Ramos (cell line): ENCODE measurements around the gene SNED1.

Experiments used
- in situ Hi-C: fragments of 300-500 bp; cut with MboI; formaldehyde crosslinking; loops from one replicate; pipeline ENCODE4 v1.14.3; 2022; ENCODE audit warnings: low sequenced_read_pairs; ENCODE audit not compliant: unreplicated experiment

Gene SNED1

DNA sequence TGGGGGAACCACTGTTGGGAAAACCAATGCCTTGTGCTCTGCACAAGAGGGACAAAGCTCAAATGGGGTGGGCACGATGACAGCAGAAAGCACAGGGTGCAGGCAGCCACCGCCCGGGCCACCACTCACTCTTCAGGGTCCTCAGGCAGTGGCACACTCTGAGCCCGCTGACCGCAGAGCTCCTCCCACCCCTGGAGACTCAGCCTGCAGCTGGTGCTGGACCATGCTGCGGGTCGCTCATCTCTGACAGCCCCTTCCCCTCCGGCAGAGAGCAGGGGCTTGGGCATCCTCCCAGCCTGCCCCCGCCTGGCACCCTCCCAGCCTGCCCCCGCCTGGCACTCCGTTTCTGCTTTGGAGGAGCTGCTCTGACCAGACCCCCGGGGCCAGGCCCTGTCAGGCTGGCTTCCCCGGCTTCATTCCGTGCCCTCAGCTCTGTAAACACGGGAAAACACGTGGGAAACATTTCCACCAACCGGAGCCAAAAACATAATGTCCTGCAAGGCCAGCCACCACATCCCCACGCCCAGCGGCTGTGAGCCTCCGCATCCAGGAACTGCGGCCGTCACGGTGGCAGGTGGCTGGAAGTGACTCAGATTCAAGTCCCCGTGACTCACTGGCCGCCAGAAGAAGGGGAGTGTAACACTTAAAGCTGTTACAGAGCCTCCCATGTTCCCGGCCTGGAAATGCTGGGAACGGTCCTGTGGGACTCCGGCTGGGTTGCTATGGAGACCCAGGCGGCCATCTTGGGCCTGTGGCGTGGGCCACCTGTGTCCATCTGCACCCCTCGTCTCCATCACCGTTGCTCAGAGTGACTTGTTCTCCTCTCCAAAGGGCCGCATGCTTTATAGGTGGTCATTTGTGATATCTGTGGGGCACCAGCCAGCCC is 6.8 kb upstream of the SNED1 start:
- in situ Hi-C loops: no loop called here

DNA sequence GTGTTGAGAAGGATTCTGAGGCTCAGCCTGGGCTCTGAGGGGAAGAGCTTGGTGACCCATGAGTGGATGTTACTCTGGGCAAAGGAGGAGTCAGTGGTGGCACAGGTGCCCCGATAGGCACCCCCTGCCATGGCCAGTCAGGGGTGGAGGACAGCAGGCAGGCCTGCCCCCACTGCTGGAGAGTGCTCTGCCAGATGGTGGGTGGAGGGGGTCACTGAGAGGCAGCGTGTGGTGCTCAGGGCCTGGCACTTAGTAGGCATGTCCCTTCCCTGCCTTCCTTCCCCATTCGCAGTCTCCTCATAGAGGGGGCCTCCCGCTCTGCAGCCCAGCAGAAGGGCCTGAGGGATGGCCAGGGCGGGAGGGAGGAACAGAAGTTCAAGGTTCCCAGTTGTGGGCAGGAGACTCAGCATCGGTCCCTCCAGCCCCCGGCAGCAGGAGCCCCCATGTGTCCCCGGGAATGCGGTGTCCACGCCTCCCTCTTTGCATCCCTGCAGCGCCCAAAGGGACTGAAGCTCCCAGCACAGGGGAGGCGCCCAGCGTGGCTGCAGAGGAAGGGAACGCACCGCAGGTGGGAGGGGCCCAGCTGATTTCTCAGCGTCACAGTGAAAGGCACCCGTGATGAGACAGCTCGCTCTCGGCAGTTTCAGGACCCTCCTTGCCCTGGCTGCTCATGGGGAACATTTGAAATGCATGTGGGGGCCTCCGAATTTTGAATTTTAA is 5.7 kb upstream of the SNED1 start:
- in situ Hi-C loops: no loop called here

DNA sequence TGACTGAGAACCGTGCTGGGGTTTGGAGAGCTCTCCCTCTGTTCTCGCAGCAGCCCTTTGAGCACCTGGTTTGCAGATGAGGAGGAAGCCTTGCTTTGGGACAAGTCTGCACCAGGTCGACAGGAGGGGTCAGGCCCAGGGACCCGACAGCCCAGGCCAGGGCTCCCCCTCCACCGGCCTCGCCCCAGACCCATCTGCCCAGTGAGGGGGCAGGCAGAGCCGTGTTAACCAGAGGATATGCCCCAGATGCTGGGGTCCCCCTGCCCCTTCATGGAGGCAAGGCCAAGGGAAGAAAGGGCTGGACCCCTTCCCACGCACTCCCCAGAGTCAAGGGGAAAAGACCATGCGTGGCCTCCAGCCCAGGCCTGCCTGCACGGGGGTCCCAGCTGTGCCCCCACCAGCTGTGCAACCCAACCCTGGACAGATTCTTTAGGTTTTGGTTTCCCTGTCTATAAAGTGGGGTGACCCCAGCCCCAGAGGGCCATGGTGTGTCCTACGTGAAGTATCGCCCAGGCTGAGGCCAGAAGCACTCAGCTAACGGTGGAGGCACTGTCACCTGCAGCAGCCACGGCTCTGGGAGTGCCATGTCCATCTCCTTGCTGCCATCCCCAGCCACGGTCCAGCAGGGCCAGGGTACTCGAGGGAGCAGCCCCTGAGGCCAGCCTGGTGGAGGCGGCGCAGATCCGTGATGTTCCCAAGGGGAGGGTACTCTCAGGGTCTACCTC is 4.8 kb upstream of the SNED1 start:
- in situ Hi-C loops: no loop called here

DNA sequence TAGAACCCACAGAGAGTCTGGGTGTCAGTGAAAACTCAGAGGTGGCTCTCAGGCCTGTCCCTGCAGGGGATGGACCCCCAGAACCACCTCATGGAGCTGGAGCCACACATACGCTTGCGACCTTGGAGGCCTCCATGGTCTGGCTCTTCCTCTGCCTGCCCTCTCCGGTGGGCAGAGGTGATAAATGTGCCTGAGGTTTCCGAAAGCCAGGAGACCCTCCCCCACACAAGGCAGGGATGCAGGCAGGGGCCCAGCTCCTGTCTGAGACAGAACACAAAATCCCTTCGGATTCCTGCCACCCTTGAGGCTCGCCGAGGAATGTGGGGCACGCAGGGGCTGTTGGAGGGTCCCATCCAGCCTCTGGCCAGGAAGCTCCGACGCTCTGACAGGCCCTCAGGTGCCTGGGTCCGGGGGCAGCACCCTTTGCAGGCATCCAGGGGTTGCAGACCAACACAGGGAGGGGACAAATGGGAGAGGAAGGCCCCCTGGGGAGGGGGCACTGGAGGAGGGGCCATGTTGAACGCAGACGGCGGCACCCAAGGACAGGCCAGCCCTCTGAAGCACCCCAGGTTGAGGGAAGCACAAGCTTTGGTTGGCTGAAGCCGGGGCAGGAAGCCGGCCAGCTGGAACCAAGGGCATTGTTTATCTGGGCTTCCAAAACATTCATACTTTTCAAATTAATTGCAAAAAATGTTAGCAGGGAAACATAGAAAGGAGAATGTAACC is 4.1 kb upstream of the SNED1 start:
- in situ Hi-C loops: no loop called here

DNA sequence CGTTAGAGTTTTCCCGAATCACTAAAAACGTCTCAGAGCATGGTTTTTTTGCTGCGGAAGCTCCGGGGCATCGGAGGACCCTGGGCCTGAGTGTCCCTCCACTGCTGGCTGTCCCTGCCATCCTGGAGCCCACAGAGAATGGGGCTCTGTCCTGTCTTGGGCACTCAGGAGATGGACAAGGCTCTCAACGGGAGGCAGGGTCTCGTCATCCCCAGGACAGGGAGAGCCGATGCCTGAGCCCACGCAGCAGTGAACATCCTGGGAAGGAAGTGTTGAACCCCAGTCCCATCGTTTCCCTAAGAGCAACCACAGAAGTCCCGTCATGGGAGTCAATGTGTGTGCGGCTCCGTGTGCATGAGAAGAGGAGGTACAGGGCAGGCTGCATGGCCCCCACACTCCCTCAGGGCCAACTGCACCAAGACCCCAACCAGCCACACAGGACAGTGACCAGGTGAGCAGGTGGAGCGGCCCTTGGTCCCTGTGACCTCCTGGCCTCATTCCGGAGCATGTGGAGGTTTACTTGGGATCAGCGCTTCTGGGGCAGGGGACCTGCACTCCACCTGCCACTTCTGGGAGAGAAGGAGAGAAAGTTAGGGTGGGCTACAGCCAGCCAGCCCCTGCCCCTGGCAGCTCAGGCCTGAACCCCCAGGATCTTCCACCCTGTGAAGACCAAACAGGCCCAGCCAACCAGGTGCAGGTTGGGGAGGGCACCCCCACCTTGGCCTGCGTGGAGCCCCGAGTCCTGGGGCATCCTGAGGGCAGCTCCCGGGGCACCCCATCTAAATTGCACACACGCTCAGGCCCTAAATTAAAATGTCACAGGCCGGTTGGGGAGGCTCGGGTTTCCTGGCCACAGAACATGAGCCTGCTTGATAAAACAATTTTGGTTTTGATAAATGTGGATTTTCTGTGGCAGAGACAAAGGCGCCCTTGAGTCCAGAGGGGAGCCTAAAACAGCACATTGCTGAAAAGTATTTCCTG is 3.1 kb upstream of the SNED1 start:
- in situ Hi-C loops: no loop called here

DNA sequence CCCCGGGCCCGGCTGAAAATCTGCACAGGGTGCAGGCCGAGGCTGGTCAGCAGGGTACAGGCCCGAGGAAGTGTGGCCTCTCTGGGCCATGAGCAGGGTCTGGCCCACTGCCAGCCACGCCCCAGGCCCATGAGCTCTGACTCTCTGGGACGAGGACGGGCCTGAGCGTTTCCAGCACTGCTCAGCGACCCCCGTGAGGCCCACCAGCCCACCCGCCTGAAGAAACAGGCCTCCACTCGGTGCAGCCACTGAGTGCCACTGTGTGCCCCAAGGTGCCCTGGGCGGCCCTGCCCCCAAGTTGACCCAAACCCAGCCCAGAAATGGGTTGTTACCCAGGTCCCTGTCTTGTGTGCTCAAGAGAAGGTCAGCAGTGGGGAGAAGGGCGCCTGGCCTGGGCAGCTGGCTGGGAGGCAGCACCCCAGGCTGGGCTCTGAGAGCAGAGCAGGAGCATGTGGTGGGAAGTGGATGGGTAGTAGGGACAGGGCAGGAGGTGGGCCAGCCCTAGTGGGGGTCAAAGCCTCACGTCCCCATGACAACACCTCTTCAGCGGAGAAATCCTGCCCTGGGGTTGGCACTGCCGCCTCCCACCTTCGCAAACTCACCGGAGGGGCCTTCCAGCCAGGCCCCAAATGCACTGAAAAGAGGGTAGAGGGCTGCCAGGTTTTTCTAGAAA is 2.1 kb upstream of the SNED1 start:
- in situ Hi-C loops: no loop called here

DNA sequence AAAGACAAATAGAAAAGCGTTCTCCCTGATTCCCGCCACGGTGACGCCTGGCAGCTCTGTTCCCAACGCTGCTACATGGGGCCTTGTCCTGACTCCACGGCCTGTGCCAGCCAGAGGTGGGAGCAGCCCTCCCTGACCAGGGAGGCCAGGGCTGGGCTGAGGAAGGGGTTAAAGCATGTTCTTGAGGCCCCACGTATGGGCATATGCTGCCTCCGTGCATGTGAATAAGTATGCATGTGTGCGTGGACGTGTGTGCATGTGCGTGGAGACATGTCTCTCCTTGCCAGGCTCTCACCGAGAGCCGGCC is 1.6 kb upstream of the SNED1 start:
- in situ Hi-C loops: no loop called here

DNA sequence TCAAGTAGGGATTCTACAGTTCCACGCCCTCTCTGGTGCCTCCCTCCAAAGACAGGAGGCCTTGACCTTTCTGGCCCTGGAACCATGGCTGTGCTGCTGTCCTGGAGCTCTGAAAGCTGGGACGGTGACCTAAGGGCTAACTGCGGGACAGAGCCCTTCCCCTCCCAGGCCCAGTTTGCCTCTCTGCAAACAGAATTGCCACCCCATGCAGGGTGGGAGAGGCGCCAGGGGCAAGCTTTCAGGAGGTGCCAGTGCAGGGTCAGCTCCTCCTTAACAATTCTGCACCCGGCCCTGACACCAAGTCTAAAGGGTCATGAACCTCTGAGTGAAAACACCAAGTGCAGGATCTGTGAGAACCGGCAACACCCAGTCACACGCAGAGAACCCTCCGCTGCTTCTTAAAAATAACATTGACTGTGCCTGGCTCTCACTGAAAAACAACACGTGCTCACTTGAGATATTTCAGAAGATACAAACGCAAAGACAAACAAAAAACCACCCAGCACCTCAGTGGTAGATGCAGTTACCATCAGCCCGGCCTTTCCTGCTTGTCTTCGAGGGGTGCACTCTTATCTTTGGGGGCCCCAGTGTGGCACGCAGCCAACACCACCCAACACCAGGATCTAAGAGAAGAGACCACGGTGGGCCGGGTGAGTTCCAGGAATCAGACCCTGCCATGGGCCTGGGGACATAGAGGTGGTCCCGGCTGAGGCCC is 1.1 kb upstream of the SNED1 start:
- in situ Hi-C loops: no loop called here

DNA sequence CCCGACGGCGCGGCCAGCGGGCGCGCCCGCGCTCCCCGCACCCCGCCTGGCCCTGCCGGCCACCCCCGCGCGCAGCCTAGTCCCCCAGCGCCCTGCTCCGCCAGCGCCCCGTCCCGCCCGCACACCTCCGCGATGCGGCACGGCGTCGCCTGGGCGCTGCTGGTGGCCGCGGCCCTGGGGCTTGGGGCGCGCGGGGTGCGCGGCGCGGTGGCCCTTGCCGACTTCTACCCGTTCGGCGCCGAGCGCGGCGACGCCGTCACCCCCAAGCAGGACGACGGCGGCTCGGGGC is 232 bp downstream of the SNED1 start:
- in situ Hi-C loops: no loop called here

DNA sequence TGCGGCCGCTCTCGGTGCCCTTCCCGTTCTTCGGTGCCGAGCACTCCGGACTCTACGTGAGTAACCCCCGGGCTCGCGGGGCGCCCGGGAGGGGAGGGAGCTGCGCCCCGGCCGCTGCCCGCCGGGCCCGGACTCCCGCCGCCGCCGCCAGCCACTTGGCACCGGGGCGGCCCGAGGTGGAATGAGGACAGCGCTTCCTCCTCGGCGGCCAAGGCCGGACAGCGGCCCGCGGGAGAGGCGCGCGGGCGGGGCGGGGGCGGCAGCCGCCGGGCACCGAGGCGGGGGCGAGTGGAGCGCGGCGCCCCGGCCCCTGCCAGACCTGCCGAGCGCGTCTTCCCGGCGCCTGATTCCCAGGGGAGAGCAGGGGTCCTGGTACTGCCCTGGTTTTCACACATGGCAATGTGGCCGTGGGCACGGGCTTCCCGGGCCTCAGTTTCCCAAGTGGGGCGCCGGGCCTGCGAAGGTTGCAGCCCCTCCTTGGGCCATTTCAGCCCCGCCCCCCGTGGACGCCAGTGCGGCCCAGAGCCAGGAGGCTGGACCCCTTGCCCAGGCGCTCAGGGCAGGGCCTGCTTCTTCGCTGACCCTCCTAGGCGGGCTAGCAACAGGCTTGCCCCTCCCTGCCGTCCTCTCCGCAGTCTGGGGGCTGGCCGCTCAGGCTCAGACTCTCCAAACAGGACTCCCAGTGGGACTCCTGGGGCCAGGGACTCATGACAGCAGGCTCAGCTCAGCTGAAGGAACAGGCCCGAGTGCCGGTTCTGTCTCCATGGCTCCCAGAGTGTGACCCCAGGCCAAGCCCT is 775 bp downstream of the SNED1 start:
- in situ Hi-C loops: no loop called here

DNA sequence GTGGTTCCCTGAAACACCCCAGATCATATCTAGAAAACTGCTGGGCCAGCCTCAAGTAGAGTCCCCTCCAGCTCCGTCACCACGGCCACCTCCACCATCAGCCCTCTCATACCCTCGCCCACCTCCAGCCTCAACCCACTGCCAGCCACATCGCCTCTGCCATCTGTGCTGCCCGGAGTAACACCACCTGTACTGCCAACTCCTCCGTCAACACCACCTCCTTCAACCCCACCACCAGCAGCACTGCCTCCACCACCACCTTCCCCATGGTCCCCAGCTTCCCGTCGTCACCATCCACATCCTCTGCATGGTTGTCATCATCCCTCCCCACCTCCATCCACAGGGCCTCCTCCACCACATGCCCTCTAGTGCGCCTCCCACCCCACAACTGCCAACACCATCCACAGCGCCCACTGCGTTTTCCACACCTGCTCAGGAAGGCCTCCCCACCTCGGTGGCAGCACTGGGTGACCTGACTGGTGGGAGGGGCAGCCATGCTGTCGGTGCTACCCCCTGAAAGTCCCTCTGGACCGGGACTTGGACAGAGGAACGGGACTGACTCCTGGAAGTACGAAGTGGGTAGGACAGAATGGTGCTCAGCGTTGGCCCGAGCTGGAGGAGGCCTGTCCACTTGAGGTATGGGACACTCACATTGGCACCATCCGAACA is 1.6 kb downstream of the SNED1 start:
- in situ Hi-C loops: no loop called here

DNA sequence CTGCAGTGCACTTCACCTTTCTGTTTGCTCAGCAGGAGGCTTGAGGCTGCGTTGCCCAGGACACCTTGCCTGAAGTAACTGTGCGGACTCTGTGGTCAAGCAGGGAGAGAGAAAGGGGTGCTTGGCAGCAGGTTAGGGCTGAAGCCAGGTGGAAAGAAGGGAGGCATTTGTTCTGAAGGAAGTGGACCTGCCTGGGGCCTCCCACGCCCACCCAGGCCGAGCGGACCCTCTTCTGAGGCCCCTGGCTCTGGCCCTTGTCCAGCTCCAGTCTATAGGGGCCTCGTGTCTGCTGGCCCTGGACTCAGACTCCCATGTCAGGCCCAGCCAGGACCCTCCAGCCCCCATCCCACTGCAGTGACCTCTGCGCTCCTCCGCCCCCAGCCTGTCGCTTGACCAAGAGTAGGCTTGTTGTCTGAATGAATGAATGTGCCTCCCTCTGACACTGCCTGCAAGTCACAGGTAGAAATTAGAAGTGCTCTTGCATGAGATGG is 2.5 kb downstream of the SNED1 start:
- in situ Hi-C loops: no loop called here

DNA sequence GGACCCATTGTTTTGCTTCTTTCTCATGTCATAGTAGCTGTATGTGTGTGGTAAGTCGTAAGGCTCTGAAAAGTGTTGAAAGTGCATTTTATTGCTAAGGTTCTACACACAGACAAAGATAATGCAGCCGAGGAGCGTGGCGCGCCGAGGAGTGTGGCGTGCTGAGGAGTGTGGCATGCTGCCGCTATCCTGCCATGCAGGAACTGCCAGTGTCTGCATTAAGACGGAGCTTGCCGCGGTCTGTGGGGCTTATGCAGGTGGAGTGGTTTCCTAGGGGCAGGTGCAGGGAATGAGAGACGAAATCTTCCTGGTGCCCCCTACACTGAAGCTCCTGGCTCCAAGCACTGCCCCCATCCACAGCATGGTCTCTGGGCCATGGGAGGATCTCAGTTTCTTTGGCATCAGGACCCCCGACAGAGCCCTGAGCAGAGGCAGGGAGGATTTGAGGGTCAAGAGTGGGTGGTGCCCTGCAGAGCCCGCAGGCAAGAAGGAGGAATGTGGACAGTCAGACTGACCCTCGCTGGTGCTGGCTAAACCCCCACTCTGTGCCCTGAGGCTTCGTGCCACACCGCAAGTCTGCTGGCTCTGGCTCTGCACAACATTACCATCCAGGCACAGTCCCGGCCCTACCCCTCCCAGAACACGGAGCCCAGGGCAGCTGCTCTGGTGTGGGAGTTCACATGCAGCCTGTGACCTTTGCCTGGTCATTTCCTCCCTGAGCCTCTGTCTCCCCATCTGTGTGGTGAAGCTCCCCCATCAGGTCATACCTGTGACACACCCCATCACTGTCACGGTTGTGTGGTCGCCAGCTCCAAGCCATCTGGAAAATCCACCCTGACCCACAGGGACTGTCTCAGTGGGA is 3.2 kb downstream of the SNED1 start:
- in situ Hi-C loops: no loop called here

DNA sequence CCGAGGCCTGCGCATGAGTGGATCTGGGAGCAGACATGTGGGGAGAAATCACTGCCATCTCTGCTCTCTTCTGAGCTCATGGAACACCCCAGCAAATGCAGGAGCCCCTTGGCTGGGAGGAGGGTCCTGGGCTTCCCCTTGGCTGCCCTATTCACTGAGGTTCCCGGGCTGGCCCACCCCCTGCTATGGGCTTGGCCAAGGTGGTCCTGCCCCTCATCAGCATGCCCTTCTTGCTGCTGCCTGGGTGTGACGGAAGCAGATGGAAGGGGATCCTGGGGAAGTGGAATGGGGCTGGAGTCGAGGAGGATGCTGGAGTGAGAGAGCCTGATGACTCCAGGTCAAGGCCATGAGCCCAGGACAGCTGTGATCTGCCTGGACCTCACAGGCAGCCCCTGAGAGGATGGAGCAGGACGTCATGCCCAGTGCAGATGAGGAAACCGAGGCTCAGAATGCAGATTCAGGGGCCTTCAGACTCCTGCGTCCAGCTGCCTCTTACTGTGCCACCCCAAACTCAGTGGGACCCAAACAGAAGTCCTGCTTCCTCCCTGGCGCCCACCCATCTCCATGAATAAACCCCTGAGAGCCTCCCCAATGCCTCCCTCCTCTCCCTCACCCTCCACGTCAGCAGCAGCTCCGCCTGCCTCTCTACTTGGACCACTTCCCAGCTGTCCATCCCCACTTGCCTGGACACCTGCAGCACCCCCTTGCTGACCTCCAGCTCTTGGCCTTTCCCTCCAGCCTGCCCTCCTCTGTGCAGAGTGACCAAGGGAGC is 4.0 kb downstream of the SNED1 start:
- in situ Hi-C loops: no loop called here

DNA sequence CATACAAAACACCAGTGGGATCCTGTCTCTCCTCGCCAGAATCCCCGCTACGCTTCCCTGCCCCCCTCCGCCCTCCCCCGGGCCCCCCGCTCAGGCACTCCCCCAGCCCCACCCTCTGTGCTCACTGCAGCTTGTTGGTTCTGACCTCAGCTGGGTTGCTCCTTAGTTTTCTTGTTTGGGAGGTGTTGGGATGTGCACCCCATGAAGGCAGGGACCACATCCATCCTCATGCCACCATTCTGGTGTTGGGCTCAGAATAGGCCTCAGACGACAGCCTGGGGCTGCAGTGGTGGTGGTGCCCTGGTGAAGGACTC is 4.6 kb downstream of the SNED1 start:
- in situ Hi-C loops: no loop called here

DNA sequence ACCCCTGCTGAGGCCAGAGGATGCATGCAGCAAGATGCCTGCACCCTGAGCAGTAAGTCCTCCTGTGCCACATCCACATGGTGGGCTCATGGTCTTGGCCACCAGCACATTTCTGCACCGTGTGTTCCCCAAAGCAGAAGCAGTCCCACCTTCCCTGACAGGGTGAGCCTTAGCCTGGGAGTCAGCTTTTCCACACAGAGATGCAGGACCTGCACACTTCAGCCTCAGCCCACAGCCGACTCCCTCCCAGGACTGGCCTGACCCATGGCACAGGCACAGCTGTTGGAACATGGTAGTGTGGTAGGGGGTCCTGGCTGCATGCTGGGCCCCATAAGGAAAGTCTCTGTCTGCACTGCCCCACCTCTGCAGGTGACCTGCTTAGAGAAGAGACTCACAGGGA is 5.0 kb downstream of the SNED1 start:
- in situ Hi-C loops: no loop called here
